ENCODE data around the gene MDM2. TPM values are rescaled to one million over a fixed set of nuclear protein-coding genes. Genes with fewer than 3 reads are reported as not detected.

The MDM2 gene
- total and polyA plus RNA-seq, 2 of the 13 experiments (the other 11 are each of a cell fraction or from before 2014, with no cell fraction given): 29.3 to 314 TPM

GRCh38 chr12:68792952-68793351, 15.0 kb upstream of the MDM2 start:
- peak; percentile 44 for FAIRE-seq
- Histone ChIP-seq H3K79me2 (ENCODE audit: insufficient read depth, low read length) (peaks cover 5% of the 10 kb centered on the region), H3K27ac (ENCODE audit: extremely low read length, insufficient read depth, low read length) (no peak overlapping the region), H3K9ac (ENCODE audit: insufficient read depth, low read depth, low read length) (no peak overlapping the region), H3K4me2 (ENCODE audit: low read depth, low read length) (no peak overlapping the region), H3K36me3 (replicated peaks in 1 of 2; ENCODE audit: control insufficient read depth in 1 of 2, insufficient read depth in 2 of 2, low read length in 2 of 2) (no peaks in the 10 kb centered on the region), H3K9me3 (ENCODE audit: low read length) (no peaks in the 10 kb centered on the region), H2AFZ (ENCODE audit: low read length) (no peak overlapping the region), H3K27me3 (ENCODE audit: control insufficient read depth in 1 of 2, insufficient read depth in 2 of 2, low read length in 2 of 2) (no peaks in the 10 kb centered on the region), H4K20me1 (ENCODE audit: insufficient read depth, low read length) (no peaks in the 10 kb centered on the region), H3K4me3 (replicated peaks in 1 of 3; ENCODE audit: insufficient read depth in 1 of 3, low read depth in 2 of 3, low read length in 3 of 3) (no peak overlapping the region), H3K4me1 (ENCODE audit: insufficient read depth, low read length) (peaks cover 50% of the 10 kb centered on the region)
- WGBS (ENCODE audit: low lambda C conversion rate): 77% methylated on average over 2 of the region's 2 CpGs
- intact Hi-C loops (cut with micrococcal nuclease; ENCODE audit: unreplicated experiment): no loop called here
- ChIA-PET POLR2A (interaction anchor here (0.6 to 2.4 kb wide), 4 partner anchors 9 to 182 kb away, joined by 3 to 26 read pairs (median 4); partner anchors contain the start of genes MDM2 and RAP1B), CTCF (ENCODE audit: low intra/inter-chr PET ratio, low total read pairs) (no interaction called here)
- in situ Hi-C loops (cut with HindIII; ENCODE audit: extremely low pct_ligation_motif_present, low pct_unique_long_range_greater_than_20kb): no loop called here
- peak; percentile 70 for DNase-seq (ENCODE audit: low spot score)
- no TSS peak for BruUV-seq (replicated peaks)
- ATAC-seq: peak; percentile 69
- peak; percentile 87 for TF ChIP-seq NFYC (CRISPR knock-in tag; IDR thresholded peaks at IDR 0.05)
- no peak for TF ChIP-seq MAZ (IDR thresholded peaks at IDR 0.05; ENCODE audit: borderline replicate concordance, low read depth, low read length)
- TF ChIP-seq MAZ (CRISPR knock-in tag; IDR thresholded peaks at IDR 0.05; ENCODE audit: low read depth): no peak
- 0 out of 2 replicates have a peak, but pooled peaks have one; percentile 32 for TF ChIP-seq ZNF644 (CRISPR knock-in tag; IDR thresholded peaks at IDR 0.05; ENCODE audit: low read depth)
- TF ChIP-seq NFYB (CRISPR knock-in tag; IDR thresholded peaks at IDR 0.05): peak; percentile 77
- TF ChIP-seq BCL6 (CRISPR knock-in tag; IDR thresholded peaks at IDR 0.05): no peak
- TF ChIP-seq, protein P1, sequence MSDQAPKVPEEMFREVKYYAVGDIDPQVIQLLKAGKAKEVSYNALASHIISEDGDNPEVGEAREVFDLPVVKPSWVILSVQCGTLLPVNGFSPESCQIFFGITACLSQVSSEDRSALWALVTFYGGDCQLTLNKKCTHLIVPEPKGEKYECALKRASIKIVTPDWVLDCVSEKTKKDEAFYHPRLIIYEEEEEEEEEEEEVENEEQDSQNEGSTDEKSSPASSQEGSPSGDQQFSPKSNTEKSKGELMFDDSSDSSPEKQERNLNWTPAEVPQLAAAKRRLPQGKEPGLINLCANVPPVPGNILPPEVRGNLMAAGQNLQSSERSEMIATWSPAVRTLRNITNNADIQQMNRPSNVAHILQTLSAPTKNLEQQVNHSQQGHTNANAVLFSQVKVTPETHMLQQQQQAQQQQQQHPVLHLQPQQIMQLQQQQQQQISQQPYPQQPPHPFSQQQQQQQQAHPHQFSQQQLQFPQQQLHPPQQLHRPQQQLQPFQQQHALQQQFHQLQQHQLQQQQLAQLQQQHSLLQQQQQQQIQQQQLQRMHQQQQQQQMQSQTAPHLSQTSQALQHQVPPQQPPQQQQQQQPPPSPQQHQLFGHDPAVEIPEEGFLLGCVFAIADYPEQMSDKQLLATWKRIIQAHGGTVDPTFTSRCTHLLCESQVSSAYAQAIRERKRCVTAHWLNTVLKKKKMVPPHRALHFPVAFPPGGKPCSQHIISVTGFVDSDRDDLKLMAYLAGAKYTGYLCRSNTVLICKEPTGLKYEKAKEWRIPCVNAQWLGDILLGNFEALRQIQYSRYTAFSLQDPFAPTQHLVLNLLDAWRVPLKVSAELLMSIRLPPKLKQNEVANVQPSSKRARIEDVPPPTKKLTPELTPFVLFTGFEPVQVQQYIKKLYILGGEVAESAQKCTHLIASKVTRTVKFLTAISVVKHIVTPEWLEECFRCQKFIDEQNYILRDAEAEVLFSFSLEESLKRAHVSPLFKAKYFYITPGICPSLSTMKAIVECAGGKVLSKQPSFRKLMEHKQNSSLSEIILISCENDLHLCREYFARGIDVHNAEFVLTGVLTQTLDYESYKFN (CRISPR knock-in tag; conservative IDR thresholded peaks at IDR 0.05): no peak
- no peak for TF ChIP-seq NRL (CRISPR knock-in tag; IDR thresholded peaks at IDR 0.05; ENCODE audit: borderline replicate concordance)

All from HepG2 (cell line).